HG03064 (cell line): ENCODE measurements around the gene ZSWIM4.

Experiments used
- ATAC-seq: cut with Tn5 transposase; IDR thresholded peaks from one replicate; pipeline ENCODE4 v1.9.1; 2021; ENCODE audit warnings: low read depth; ENCODE audit not compliant: unreplicated experiment

The ZSWIM4 gene

GRCh38 chr19:13865571-13866462, 70.6 kb downstream of the ZSWIM4 start:
- no peak for ATAC-seq

DNA sequence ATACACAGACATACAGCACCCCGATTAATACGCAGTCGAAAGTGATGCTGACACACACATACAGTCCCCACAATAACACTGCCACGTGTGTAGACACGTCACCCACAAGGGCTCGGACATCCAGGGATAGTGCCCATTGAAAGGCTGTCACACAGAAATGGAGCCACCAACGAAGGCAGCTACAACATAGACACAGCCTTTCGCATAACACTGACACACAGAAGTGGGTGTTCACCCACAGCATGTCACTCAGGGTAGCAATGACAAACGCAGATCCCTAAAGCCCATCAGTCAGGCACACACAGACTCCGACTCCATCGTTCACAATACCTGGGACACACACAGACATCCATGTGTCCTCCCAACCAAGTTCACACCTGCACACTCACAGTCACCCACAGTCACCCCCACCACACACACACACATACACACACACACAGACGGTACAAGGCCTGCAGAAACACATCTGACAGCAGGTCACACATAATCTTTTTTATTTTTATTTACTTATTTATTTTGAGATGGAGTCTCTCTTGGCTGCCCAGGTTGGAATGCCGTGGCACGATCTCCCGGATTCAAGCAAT, 71.3 kb downstream of the ZSWIM4 start:
- no peak for ATAC-seq

DNA sequence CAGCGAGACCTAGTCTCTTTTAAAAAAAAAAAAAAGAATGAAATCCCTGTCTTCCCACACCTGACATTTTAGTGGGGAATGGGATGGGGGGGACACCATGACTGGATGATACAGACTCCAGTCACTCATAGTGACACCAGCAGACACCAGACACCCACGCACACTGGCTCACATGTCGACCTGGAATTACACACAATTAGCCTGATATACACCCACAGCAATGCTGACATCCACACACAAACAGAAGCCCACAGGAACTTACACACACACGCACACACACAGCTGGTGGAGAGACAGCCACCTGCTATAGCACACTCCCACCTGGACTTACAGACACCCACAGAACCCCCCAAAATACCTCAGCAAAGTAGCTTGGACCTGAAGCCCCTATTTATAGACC, 73.4 kb downstream of the ZSWIM4 start:
- no peak for ATAC-seq

DNA sequence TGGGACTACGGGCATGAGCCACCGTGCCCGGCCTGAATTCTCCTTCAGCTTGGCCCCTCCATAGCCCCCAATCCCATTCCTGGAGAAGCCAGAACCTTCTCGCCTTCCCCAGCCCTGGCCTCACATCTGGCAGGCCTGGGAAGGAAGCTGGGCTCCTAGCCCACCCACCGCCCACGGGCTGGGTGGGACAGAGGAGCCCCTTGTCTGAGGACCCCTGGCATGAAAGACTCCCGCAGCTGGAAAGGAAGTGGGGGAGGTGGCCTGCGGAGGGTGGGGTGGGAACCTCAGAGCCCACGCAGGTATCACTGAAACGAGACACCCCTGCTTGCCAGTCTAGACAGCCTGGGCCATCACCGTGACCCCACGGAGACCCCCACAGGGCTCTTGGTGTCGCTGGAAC, 74.0 kb downstream of the ZSWIM4 start:
- ATAC-seq: no peak

DNA sequence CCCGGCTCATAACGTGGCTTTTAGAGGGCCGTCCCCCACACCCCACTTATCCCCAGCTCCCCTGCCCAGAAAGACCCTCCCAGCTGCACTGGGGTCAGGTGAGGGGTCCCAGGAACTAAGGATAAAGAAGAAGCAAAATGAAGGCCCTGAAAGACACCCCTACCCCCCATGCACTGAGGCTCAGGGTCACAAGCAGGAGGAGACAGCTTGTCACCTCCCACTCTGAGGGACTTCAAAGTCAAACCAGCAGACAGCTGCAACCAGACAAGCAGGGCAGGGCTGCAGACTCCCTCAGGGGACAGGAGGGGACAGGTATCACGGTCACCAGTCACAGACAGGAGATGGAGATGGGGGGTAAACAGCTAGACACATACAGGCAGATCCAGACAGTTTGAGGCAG, 75.6 kb downstream of the ZSWIM4 start:
- no peak for ATAC-seq

GRCh38 chr19:13872339-13872694, 77.1 kb downstream of the ZSWIM4 start:
- no peak for ATAC-seq

- no peak for ATAC-seq
These were observed 77.6 kb downstream of the ZSWIM4 start for GRCh38 chr19:13872695-13873389.

DNA sequence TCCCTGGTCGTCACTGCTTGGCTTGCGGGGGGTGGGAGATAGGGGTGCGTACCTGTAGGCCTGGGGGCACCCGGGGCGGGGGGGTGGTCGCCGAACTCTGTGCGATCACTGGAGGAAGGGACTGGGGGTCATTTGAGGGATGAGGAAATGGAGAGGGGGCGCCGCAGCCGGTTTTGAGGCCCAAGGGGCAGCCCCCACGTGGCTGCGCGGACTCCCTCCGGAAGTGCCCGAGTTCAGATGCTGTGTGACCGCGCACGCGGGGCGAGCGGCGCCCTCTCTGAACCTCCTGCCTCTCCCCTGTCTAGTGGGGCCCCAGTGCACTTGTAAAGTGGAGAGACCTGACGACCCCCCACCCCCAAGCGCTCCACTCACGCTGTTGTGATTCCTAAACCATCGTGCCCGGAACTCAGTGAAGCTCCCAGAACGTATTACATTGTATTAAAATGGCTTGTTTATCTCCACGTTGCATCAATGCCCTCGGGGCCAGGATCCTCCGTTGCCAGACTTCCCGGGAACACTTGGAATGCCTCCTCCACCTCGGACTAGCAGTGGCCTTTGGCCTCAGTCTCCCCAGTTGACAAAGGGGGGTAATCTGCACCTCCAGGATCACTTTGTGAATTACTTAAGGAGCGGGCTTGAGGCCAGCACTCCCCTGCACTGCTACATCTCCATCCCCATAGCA, 78.7 kb downstream of the ZSWIM4 start:
- no peak for ATAC-seq

GRCh38 chr19:13875824-13876223, 80.6 kb downstream of the ZSWIM4 start:
- ATAC-seq: no peak

- ATAC-seq: no peak
These were observed 81.6 kb downstream of the ZSWIM4 start, which contains the start of gene NANOS3 for GRCh38 chr19:13876834-13877233. TSS of gene NANOS3 (plus strand) at chr19:13877134. CDS start at chr19:13877249, 115 bp downstream.

DNA sequence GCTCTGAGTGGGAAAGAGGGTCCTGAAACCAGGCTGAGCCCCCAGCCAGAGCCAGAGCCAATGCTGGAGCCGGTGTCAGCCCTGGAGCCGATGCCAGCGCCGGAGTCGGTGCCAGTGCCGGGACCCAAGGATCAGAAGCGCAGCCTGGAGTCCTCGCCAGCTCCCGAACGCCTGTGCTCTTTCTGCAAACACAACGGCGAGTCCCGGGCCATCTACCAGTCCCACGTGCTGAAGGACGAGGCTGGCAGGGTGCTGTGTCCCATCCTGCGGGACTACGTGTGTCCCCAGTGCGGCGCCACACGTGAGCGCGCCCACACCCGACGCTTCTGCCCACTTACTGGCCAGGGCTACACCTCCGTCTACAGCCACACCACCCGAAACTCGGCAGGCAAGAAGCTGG, 82.1 kb downstream of the ZSWIM4 start:
- ATAC-seq: no peak

DNA sequence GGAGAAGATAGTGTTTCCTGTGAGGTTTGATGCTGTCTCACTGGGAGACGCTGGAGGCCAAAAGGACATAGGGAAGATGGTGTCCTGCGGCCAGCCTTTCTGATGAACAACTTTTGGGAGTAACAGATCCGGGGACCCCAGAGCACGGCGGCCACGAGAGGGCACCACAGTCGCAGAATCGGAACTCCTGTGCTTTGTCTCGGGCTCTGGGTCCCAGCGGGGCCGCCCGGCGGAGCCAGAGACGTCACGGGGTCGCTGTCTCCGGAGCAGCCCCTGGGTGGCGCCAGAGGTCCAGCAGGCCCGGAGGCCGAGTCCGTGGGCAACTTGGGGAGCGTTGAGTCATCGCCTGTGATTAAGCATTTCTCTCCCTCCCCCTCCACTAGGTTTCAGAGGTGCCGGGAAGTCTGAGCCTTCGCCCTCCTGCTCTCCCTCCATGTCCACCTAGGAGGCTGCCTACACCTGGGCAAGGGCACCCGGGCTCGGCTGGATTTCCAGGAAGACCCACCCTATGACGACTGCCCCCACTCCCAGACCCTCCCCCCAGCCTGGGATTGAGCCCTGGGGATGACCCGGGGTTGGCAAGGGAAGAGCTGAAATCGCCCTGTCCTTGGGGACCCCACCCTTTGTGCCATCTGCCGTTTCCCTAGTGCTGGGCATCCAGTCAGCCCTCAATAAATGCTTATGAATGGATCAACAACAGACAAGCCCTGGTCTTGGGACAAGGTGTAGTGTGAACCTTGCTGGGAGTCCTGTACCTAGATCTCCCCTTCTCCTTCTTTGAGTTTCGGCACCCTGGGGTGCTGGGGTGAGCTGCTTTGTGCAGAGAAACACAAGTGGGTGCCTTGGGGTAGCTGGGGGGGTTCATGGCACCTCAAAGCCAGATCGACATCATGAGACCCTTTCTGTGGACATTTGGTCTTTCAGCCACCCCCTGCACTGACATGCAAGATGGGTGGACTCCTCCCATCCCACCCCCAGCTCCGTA, 85.1 kb downstream of the ZSWIM4 start:
- ATAC-seq: peak; percentile 90

- ATAC-seq: no peak
These were observed 86.0 kb downstream of the ZSWIM4 start for GRCh38 chr19:13881251-13881691.
